Heart right ventricle (tissue), 16 donors: ENCODE results near the gene PLA2G2D. TPM values are rescaled to one million over a fixed set of nuclear protein-coding genes. Genes with fewer than 3 reads are reported as not detected.

Experiments used
- ATAC-seq, 8 donors: fragments of 200-7000 bp; cut with Tn5 transposase; one replicate each; pipeline ENCODE4 v1.9.1; 2020; ENCODE audit warnings: mild to moderate bottlenecking in 8 of 8, moderate library complexity in 8 of 8, moderate number of reproducible peaks in 1 of 8
- DNase-seq, 2 donors: peaks; one replicate each; pipeline ENCODE4 v3.0.0-alpha.2; 2020
- H3K27ac ChIP-seq, 10 donors: fragments of 200-600 bp; sonication (generic) in 2 of 10; one replicate each; pipeline versions ENCODE4 v1.5.0 to v1.8.0; 2020 to 2022; ENCODE audit warnings: mild to moderate bottlenecking in 3 of 10
- H3K27me3 ChIP-seq, 7 donors: fragments of 200-600 bp; one replicate each; pipeline ENCODE4 v1.8.0; 2021 to 2022; ENCODE audit warnings: mild to moderate bottlenecking in 2 of 7
- H3K36me3 ChIP-seq, 9 donors: fragments of 200-600 bp; sonication (generic) in 1 of 9; one replicate each; pipeline versions ENCODE4 v1.5.0 to v1.8.0; 2020 to 2022; ENCODE audit warnings: mild to moderate bottlenecking in 2 of 9
- H3K4me1 ChIP-seq, 9 donors: fragments of 200-600 bp; sonication (generic) in 1 of 9; one replicate each; pipeline versions ENCODE4 v1.5.0 to v1.8.0; 2020 to 2022; ENCODE audit warnings: mild to moderate bottlenecking in 4 of 9
- H3K4me3 ChIP-seq, 10 donors: fragments of 200-600 bp; sonication (generic) in 2 of 10; one replicate each; pipeline versions ENCODE4 v1.5.0 to v1.8.0; 2020 to 2022; ENCODE audit warnings: mild to moderate bottlenecking in 7 of 10, moderate library complexity in 2 of 10
- H3K9me3 ChIP-seq, 11 donors: fragments of 200-600 bp in 10 of 11; sonication (generic) in 2 of 11; one replicate each; pipeline versions ENCODE4 v1.5.0 to v1.8.0; 2013 to 2022; ENCODE audit warnings: mild to moderate bottlenecking in 2 of 11, control low read depth in 1 of 11, moderate library complexity in 1 of 11
- WGBS, 2 donors: extraction: QIAGEN DNeasy Blood & Tissue Kit; methylation state at CpG; one replicate each; pipeline ENCODE4 v1.1.7; 2013; ENCODE audit warnings: inconsistent platforms in 1 of 2; 5-methylcytosine and 5-hydroxymethylcytosine counted together
- intact Hi-C, 10 donors: fragments of 100-400 bp; cut with DNase I; formaldehyde crosslinking; loops; one replicate each; pipeline versions ENCODE4 v1.11.1 to v1.14.2; 2022
- polyA plus RNA-seq, 2 donors: library from polyadenylated mRNA; stranded (reverse); fragments of 200-250 nt; gene quantifications; one replicate each; pipeline ENCODE4 v1.2.3, GENCODE V29; 2013
- total RNA-seq, 10 donors: library from RNA; stranded (reverse); fragmentation: NEBNext Ultra II Directional in 3 of 10; extraction: Animal tissue kit (Norgen Biotek cat#: 25700) in 3 of 10; gene quantifications; one replicate each; pipeline versions ENCODE4 v1.2.1 to v1.2.4, GENCODE V29; 2021 to 2023
- TF ChIP-seq, protein P1 (sequence below), 9 donors: fragments of 200-600 bp; sonication (generic) in 2 of 9; IDR thresholded peaks; one replicate each; pipeline versions ENCODE4 v1.5.0 to v1.8.0; 2021 to 2022; ENCODE audit warnings: antibody characterized with exemption in 9 of 9, mild to moderate bottlenecking in 5 of 9, moderate library complexity in 1 of 9
- donor health status: Arrhythmogenic right ventricular cardiomyopathy.
- donor health status: ischemic (EF 13 %, LVEDD 7.1; RV severe dilation, severe dysfunction).
- donor health status: healthy with polysubstance abuse.
- donor health status: DM: no; HTN: yes; CAD: no.
- donor health status: DM: no; HTN: no; CAD: no.
- donor health status: ischemic (EF 25% LVEDD 6.9; RV normal size, moderate dysfunction).
- donor health status: ischemic (EF 25% LVEDD 5.7; RV mildly dilated, moderate dysfunction).
- donor health status: healthy.
- donor health status: DM: yes; HTN: yes; CAD: no.
- donor health status: Ischemic cardiomyopathy.
- donor health status: ischemic (EF 35%, LVEDD 5.7; RV mildly dilated, moderate dysfunction).
- donor health status: nonischemic (EF 11% LVEDD 7.7; RV severe dilation, severe dysfunction).
- donor health status: DM: yes; HTN: yes; CAD: no.
- donor health status: PGD.
- donor health status: ischemic (EF 29% LVEDD 5.4; RV normal size, mild dysfunction).
- donor health status: nonischemic (EF 23%, LVEDD 6.1; RV moderate dilation, normal function).

PLA2G2D gene
- total and polyA plus RNA-seq, 12 donors, result 1.1 TPM; not detected in 11

DNA sequence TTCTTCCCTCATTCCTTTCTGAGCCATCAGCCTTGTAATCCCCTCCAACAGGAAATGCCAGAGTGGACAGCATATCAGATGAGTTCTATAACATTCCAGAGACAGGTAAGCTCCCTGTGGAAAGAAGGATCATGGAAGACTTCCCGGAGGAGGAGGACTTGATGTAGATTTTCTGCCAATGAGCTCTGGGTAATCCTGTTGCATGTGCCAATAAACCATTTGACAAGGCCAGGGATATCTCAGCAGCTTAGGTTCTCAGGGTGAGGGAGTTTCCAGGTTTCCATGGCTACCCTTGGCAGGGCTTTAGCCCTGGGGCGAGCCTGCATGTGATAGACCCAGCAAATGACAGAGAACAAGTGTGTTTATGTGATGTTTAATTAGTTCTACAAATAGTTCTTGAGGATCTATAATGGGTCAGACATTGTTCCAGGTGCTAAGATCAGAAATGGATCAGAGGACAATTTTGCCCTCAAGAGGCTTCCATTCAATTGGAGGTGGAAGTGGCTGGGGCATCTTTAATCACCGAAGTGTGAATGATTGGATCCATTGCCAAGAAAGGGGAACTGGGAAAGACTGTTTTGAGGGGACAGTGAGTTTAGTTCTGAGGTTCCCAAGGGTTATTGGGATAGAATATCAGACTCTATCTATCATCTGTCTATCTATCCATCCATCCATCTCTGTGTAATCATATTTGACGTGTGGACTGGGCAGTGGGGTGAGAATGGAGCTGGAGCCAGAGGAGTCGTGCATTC is 42.5 kb downstream of the PLA2G2D start:
- 81 to 86% methylated on average over 5 of the region's 5 CpGs for WGBS, 2 donors
- intact Hi-C loops, result loop anchor here in 1 of 10 donors (10.0 kb wide), 1 partner anchor 102 kb away; the partner anchor contains the start of gene PLA2G2A
- H3K4me3 ChIP-seq, result no peak overlapping the region
- H3K27me3 ChIP-seq, result peaks cover 0 to 17% (median 0%) of the 10 kb centered on the region in 7 donors
- peaks cover 0 to 36% (median 0%) of the 10 kb centered on the region in 9 donors for H3K36me3 ChIP-seq
- DNase-seq, result no peak
- H3K9me3 ChIP-seq, result no peaks in the 10 kb centered on the region
- H3K4me1 ChIP-seq, result peaks cover 2 to 72% (median 26%) of the 10 kb centered on the region in 9 donors
- ATAC-seq, result no peak
- TF ChIP-seq, protein P1, sequence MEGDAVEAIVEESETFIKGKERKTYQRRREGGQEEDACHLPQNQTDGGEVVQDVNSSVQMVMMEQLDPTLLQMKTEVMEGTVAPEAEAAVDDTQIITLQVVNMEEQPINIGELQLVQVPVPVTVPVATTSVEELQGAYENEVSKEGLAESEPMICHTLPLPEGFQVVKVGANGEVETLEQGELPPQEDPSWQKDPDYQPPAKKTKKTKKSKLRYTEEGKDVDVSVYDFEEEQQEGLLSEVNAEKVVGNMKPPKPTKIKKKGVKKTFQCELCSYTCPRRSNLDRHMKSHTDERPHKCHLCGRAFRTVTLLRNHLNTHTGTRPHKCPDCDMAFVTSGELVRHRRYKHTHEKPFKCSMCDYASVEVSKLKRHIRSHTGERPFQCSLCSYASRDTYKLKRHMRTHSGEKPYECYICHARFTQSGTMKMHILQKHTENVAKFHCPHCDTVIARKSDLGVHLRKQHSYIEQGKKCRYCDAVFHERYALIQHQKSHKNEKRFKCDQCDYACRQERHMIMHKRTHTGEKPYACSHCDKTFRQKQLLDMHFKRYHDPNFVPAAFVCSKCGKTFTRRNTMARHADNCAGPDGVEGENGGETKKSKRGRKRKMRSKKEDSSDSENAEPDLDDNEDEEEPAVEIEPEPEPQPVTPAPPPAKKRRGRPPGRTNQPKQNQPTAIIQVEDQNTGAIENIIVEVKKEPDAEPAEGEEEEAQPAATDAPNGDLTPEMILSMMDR (IDR thresholded peaks at IDR 0.05), result no peak
- no peak overlapping the region for H3K27ac ChIP-seq

DNA sequence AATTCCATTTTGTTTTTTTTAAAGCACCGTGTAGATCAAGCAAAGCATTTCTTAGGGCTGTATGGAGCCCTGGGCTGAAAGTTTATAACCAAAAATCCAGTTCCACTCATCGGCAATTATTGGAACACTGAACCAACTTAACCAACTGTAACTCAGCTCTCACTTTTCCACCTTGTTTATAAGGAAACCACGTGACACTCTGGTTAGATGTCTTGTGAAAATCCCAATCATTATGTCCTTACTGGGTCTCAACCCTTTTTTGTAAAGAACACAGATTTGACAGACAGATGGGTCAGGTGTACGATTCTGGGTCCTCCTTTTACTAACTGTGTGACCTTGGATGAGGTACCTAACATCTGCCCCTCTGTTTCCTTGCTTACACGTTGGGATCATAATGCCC is 43.1 kb downstream of the PLA2G2D start:
- ATAC-seq (no peak), DNase-seq (no peak)
- Histone ChIP-seq H3K9me3 (no peaks in the 10 kb centered on the region), H3K4me3 (no peak overlapping the region), H3K27me3 (peaks cover 0 to 16% (median 0%) of the 10 kb centered on the region in 7 donors), H3K27ac (peak overlapping the region in 1 of 10 donors; percentile 15), H3K4me1 (peaks cover 9 to 73% (median 33%) of the 10 kb centered on the region in 9 donors), H3K36me3 (peaks cover 0 to 33% (median 0%) of the 10 kb centered on the region in 9 donors)
- TF ChIP-seq, protein P1 (IDR thresholded peaks at IDR 0.05), result no peak
- WGBS, 2 donors, result 68 to 73% methylated on average over 5 of the region's 5 CpGs
- intact Hi-C loops, result loop anchor here in 1 of 10 donors (10.0 kb wide), 1 partner anchor 101 kb away; the partner anchor contains the start of gene PLA2G2A

DNA sequence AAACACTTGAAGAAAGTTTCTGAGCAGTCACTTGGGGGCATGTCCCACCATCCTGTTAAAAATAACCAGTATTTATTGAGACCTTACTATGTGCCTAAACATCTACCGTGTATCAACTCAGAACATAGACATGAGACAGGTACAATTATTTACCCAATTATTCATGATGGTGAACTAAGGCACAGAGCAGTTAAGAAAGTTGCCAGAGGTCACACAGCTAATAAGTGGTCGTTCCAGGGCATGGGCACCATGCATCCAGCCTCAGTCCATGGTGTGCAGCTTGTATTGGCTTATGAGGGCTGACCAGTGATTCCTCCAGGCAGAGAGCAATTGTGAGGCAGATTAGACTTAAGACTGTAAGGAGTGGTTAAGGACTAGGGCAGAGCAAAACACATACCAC is 44.0 kb downstream of the PLA2G2D start:
- H3K4me3 ChIP-seq, result no peak overlapping the region
- H3K27ac ChIP-seq, result peak overlapping the region in 4 of 10 donors; percentile 9 to 33 (median 18)
- no peaks in the 10 kb centered on the region for H3K9me3 ChIP-seq
- peaks cover 8 to 72% (median 33%) of the 10 kb centered on the region in 9 donors for H3K4me1 ChIP-seq
- H3K36me3 ChIP-seq, result peaks cover 0 to 24% (median 0%) of the 10 kb centered on the region in 9 donors
- DNase-seq, result no peak
- peaks cover 0 to 8% (median 0%) of the 10 kb centered on the region in 7 donors for H3K27me3 ChIP-seq
- ATAC-seq, result no peak
- WGBS, 2 donors, result 90 to 94% methylated on average over 2 of the region's 2 CpGs
- TF ChIP-seq, protein P1 (IDR thresholded peaks at IDR 0.05), result no peak
- intact Hi-C loops, result loop anchor here in 1 of 10 donors (10.0 kb wide), 1 partner anchor 101 kb away; the partner anchor contains the start of gene PLA2G2A

DNA sequence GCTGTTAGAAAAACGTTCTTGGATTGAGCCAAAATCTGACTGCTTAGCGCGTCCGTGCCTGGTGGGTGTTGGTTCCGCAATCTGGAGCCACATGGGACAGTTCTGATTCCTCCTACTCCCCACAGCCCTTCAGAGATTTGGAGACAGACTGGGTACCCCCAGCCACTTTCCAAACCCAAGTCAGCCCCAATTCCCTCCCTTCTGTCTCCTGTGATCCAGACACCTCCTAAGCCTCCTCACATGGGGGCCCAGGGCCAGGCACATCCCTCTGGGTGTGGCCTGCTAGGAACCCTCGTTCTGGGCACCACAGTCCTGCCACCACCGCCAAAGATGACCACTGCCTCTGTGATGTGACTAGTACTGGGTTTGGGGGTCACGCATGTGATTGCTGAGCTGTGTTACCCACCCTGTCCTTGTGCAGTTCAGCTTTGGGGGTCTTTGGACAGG is 44.6 kb downstream of the PLA2G2D start:
- H3K4me3 ChIP-seq, result no peak overlapping the region
- DNase-seq, result no peak
- H3K4me1 ChIP-seq, result peaks cover 5 to 70% (median 35%) of the 10 kb centered on the region in 9 donors
- intact Hi-C loops, result loop anchor here in 2 of 10 donors (5.0 to 10.0 kb wide), 2 partner anchors 47 to 100 kb away; partner anchors contain the start of gene PLA2G2A (in 1 of the 2)
- peaks cover 0 to 3% (median 0%) of the 10 kb centered on the region in 7 donors for H3K27me3 ChIP-seq
- ATAC-seq, result peak in 1 of 8 donors; percentile 27
- H3K36me3 ChIP-seq, result peaks cover 0 to 24% (median 0%) of the 10 kb centered on the region in 9 donors
- TF ChIP-seq, protein P1 (IDR thresholded peaks at IDR 0.05), result no peak
- peak overlapping the region in 8 of 10 donors; percentile 3 to 59 (median 16) for H3K27ac ChIP-seq
- WGBS, 2 donors, result 62 to 72% methylated on average over 8 of the region's 8 CpGs
- H3K9me3 ChIP-seq, result no peaks in the 10 kb centered on the region
